HT-29 (cell line): ENCODE data around the gene OR2J1. TPM values are rescaled to one million over a fixed set of nuclear protein-coding genes. Genes with fewer than 3 reads are reported as not detected.
A peak's percentile ranks its signal among the peaks of the same experiment; 100 is the strongest.
"Not testable (repeated sequence)": the region's sequence is repeated elsewhere in the genome, so short reads cannot be mapped to it uniquely, and the experiment has no call there.

Experiments
- DNase-seq: peaks from one replicate; pipeline ENCODE4 v3.0.0-alpha.2; 2015; ENCODE audit warnings: low spot score
- total RNA-seq: library from RNA; depleted of rRNA; stranded (reverse); fragments of >200 nt; shearing (Covaris generic); gene quantifications from 2 replicates; pipeline ENCODE4 v1.2.3, GENCODE V29; 2014; rRNA removed

The OR2J1 gene
- not detected in 2 replicates for total RNA-seq

DNA sequence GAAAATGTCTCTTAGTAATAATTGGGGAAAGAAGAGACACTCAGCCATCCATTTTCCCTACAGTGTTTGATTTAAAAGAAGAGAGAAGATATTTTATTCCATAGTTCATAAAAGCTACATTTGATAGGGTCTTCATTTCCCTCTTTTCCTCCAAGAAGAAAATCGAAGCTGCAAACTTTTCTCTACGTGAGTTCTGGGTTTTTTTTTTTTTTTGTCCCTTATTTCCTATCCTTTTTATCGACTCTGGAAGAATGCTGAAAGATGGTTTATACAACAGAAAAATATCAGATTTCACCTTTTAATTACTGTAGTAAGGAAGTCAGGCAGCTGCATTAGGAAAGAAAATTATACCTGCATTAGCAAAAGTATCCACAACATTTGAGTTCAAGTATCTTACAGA lies at the start of gene OR2J1:
Gene OR2J1, plus strand, starts transcription at position 301 of the 400 bp plus-strand sequence. CDS start 1,453 bp downstream, outside the sequence.
- DNase-seq: no peak

DNA sequence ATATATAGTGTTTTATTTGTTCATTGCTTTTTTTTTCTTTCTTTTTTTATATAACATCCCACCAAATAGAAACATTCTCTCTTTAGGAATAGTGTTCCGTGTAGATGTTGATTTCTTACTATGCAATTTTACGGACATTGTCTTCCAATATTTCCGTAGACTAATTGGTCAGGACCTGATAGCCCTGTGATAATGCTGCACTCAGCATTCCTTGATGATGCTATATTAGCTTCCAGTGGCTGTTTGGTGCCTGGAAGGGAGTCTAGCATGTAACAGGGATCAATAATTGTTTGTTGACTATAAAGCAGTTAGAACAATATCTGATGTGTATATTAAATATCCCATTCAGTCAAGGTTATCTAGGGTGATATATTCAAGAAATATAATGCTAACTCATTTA lies 47.6 kb upstream of the OR2J1 start:
- no peak for DNase-seq

DNA sequence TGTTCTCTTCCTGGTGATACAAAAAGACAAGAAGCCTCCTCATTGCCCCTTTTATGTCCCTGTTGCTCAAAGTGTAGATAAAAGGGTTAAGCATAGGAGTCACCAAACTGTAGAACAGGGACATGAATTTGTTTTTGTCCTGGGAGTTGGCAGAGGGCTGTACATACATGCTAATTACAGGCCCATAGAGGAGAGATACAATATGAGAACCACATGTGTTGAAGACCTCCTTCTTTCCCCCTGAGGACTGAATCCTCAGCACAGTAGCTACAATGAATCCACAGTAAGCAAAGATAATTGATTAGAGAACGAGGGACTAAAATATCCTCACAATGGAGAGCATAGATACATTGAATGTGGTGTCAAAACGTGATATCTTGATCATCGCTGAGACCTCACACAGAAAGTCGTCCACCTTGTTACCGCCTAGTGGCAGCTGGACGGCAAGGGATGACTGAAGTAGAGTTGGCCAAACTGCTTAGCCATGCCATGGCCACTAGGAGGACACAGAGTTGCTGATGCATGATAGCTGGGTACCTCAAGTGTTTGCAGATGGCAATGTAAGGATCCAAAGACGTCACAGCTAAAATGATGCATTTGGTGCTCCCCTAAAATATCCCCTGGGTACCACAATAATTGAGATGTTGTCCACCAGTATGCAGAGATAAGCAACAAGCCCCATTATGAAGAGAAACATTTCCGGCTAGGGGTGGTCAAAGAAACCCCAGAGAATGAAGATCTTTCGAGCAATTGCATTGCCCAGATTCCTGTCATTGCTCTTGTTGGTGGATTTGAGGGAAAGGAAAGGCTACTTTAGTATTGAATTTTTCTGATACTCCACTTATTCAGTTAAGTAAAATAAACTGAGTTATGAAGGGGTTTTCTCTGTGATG lies 27.2 kb upstream of the OR2J1 start:
- DNase-seq: peak; percentile 62

DNA sequence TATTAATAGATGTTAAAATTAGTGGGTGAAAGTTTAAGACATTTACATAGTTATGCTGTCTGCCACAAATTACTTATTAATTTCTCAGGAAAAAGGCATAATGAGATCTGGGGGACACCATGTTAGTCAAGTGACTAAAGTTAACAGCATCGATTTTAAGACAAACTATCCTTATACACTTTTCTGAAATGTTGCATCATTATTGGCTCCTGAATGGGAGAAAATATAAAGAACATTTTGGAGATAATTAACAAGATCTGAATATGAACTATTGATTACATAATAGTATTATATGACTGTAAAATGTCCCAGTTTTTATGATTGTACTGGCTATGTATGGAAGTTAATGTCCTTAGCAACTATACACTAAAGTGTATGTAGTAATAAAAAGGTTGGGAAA lies 20.1 kb upstream of the OR2J1 start:
- no peak for DNase-seq

DNA sequence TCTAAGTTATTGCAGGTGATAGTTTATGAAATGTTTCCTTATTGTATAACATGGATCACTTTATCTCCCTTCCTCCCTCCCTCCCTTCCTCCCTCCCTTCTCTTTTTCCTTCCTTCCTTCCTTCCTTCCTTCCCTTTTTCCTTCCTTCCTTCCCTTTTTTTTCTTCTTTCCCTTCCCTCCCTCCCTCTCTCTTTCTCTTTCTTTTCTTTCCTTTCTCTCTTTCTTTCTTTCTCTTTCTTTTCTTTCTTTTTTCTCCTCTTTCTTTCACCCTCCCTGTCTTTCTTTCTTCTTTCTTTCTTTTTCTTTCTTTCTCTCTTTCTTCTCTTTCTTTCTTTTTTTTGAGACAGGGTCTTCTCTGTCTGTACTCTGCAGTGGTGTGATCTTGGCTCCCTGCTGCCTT lies 18.0 kb upstream of the OR2J1 start:
- DNase-seq: no peak

DNA sequence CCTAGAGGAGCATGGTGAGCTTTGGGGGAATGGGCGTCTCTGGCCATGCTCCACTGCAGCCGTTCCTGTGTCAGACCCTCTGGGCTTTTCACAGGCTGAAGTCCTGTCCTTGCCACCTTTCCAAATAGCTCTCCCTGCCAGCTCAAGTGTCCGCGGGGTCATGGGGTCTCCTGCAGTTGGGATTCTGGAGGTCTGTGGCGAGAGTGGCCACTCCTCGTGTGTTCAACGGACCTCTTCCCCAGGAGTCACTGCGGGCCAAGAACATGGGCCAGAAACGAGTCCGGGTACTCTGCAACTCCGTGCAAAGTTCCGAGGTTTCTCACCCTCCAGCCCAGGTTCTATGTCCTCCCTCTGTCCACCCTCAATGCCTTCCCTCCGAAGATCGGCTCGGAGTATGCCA lies 16.8 kb upstream of the OR2J1 start:
- no peak for DNase-seq

DNA sequence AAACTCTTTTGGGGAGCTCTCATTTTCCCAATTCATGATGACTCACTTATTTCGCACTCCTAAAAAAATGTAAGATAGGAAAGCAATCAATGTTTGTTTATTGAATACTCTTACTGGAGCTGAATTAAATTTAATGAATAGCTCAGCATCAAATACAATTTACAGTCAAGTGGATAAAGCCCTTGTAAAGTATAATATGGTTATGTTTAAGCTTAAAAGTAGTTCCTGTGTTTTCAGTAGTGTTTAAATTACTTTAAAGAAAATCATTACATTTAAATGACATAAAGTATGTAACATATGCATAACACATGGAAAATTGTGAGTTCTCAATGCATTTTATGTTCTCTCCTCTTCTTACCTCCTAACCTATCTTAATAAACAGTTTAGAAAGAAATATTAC lies 12.1 kb upstream of the OR2J1 start, which contains the start of gene OR2B3:
Gene OR2B3, minus strand, starts transcription at position 101 of the 400 bp plus-strand sequence. Its CDS starts 65 bp downstream, at position 36.
- no peak for DNase-seq

DNA sequence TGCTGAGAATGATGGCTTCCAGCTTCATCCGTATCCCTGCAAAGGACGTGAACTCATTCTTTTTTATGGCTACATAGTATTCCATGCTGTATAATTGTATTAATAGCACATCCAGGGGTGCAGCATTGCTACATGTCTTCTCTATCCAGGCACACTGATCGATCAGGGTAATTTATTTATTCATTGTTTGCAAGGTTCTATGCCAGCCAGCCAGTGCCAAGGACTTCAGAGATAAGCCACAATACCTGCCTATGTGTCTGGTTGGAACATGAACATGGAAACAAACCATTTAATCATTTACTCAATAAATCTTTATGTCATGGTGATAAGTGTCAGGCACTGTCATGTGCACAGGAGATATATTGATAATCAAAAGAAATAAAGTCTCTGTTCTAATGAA lies 6.3 kb upstream of the OR2J1 start:
- DNase-seq: no peak

DNA sequence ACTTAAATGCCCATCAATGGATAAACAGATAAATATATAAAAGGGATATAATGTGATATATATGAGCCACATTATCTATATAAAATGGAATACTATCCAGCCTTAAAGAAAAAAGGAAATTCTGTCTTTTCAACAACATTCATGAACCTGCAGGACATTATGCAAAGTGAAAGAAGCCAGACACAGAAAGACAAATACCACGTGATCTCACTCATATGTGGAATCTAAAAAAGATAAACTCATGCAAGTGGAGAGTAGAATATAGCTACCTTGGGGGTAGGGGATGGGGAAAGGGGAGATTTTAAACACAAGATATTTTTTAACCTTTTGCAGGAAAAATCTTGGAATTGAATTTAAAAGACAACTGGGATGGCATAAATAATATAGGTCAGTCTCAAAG lies 1.5 kb upstream of the OR2J1 start:
- no peak for DNase-seq

DNA sequence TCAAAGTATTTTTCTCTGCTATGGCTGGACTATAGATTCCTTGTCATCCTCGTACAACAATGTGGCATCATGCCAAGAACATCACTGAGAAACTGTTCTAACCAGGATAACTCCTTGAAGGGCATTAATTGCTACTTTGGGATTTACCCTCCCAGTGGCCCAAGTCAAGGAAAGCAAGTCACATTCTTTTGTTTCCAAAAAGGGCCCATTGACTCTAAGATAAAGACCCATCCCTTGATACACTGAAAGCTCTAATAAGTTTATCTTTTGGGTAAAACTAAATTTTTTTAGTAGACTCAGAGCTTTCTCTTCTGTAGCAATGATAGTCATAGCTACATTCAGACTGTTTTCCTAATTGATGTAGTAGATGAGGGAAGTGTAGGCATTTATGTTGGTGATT lies 8.5 kb downstream of the OR2J1 start, which contains the start of gene OR2J3:
Gene OR2J3, plus strand, starts transcription at position 301 of the 400 bp plus-strand sequence. CDS start 3,833 bp downstream, outside the sequence.
- DNase-seq: no peak

DNA sequence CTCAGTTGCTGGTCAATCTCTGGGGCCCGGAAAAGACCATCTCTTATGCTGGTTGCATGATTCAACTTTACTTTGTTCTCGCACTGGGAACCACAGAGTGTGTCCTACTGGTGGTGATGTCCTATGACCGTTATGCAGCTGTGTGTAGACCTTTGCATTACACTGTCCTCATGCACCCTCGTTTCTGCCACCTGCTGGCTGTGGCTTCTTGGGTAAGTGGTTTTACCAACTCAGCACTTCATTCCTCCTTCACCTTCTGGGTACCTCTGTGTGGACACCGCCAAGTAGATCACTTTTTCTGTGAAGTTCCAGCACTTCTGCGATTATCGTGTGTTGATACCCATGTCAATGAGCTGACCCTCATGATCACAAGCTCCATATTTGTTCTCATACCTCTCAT lies 12.8 kb downstream of the OR2J1 start:
- DNase-seq: peak; percentile 31

DNA sequence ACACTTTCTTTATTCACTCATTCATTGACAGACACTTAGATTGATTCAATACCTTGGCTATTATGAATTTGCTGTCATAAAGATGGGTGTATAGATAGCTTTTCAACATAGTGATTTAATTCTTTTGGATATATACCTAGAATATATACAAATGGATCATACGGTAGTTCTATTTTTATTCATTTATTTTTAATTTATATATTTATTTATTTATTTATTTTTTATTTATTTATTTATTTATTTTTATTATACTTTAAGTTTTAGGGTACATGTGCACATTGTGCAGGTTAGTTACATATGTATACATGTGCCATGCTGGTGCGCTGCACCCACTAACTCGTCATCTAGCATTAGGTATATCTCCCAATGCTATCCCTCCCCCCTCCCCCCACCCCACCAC lies 15.7 kb downstream of the OR2J1 start:
- DNase-seq: not testable (repeated sequence)

DNA sequence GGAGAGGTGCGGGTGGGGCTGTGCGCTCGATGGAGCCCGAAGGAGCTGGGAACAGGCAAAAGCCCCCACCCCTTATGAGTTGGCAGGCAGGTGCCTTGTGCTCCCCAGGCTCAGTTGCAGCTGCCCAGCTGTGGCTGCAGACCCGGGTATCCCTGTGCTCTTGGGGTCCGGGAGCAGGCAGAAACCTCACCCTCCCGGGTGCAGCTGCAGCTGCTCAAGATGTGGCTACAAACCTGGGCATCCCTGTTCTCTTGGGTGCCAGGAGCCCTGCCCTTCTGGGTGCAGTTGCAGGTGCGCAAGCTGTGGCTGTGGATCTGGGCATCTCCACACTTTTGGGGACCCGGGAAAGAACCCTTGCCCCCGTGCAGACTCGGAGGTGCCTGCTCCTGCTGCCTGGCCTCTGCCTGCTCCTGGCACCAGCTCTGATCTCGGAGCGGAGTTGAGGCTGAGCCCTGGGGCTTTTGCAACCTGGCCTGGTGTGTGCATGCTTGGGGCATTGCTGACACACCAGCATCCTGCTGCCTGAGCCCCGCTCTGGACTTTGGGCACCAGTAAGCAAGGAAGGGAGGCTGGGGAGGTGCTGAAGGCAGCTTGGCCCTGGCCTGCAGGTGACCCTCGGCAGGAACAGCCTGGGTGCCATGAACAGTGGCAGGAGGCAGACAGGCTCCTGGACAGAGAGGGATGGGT lies 30.2 kb downstream of the OR2J1 start:
- no peak for DNase-seq

DNA sequence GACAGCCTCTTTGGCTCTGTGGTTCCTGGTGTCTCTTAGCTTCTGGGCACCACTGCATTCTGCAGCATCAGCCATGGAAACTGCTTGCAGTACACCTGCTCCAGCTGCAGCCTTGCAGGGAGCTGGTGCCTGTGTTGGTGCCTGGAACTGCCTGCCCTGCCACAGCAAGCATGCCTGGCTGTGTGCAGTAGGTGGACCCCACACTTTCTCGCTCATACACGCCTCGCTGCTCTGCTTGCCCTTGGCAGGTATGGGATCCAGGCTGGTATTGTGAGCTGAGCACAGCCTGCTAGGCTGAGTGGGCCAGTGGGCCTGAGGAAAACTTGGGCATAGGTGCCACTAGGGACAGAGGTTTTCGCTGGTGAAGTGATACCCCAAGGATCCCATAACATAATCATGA lies 31.4 kb downstream of the OR2J1 start:
- no peak for DNase-seq

DNA sequence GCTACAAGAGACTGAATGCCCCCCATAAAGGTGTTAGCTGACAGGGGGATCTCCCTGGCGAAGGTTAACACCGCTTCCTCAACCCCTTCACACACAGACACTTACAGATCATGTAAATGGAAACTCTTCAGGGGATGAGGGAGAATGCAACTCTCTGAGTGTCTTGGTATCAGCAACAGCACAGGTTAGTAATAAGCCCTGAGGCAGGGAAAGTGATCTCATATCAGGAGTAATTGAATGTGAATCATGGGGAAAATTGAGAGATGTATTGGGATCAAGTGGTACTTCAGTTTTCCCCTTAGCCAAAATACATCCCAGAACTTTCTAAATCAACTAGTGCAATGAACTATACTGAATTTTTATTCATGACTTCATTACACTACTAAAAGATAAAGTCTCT lies 32.4 kb downstream of the OR2J1 start:
- no peak for DNase-seq

DNA sequence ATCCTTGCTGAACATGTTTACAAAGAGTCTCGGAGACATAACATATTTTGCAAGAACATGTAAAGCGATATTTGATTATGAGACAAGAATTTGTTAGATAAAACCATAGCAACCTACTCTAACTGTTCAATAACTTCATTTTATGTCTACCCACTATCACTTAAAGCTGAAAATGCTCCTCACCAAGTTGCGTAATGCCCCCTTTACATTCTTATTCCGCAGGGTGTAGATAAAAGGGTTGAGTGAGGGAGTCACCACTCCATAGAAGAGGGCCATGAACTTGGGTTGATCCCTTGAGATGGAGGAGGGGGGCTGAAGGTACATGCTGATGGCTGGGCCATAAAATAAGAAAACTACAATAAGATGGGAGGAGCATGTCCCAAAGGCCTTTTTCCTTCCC lies 38.4 kb downstream of the OR2J1 start:
- DNase-seq: no peak

DNA sequence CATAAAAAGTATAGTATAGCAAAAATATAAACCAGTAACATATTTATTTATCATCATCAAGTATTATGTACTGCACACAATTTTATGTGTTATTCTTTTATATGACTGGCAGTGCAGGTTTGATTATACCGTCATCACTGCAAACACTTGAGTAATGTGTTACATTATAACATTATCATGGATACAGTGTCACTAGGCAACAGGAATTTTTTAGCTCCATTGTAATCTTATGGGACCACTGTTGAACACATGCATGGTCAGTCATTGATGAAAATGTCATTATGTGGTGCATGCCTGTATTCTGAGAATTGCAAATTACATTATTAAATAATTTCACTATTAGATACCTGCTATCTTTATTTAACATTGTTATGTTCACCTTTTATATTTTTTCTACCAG lies 42.3 kb downstream of the OR2J1 start:
- DNase-seq: no peak

DNA sequence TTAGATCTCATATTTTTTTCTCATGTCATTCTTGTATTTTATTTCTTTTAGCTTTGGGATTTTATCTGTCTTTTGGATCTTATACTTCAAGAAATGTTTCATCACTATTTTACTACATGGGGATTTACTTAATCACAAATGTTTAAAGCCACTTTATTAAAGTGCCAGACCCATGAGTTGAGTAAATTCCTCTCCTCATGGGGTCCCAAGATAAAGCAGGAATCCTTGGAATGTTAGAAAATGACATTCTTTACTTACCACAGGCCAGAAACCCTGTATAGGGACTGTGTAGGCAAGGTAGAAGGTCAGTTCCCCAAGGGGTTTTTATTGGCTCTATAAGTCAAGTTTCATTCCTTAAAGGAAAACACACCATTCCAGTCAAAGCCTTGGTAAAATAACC lies 43.0 kb downstream of the OR2J1 start:
- DNase-seq: no peak

DNA sequence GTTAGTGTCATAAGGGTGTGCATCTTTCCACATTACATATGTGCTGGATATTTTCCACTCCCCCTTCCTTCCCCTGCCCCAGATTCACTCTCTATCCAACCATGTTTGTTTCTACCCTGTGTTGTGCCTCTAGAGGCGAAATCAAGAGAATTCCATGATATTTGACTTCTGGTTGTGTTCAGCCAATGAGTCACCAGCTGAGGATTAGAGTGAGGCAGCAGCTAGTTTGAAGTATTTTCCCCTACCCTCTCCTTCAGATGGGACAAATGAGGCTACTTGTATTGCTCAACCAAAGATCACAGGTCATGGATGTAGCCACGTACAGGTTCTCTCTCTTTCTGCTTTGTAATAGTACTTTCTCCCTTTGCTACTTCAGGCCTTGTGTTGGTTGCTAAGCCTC lies 46.9 kb downstream of the OR2J1 start:
- no peak for DNase-seq

DNA sequence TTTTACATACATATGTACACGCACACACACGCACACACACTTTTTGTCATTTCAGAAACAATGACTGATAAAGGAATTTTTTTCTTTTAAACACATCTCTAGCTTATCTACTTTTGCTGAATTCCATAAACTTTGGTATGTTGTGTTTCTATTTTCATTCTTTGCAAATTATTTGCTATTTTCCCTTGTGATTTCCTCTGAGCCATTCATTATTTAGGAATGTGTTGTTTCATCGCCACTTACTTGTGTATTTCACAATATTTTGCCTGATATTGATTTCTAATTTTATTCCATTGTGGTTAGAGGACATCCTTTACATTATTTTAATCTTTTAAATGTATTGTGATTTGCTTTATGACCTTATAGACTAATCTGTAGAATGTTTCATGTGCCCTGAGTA lies 47.8 kb downstream of the OR2J1 start:
- no peak for DNase-seq

DNA sequence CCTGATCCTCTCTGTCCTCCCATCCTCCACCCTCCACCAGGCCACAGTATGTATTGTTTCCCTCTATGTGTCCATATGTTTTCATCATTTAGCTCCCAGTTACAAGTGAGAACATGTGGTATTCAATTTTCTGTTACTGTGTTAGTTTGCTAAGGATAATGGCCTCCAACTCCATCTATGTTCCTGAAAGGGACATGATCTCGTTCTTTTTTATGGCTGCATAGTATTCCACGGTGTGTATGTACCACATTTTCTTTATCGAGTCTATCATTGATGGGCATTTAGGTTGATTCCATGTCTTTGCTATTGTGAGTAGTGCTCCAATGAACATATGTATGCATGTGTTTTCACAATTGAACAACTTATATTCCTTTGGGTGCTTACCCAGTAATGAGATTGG lies 50.2 kb downstream of the OR2J1 start:
- DNase-seq: not testable (repeated sequence)
